HepG2 (cell line): ENCODE results near the gene CCDC174. TPM values are rescaled to one million over a fixed set of nuclear protein-coding genes. Genes with fewer than 3 reads are reported as not detected.

ENCODE experiments used
- ATAC-seq: fragments of 200-7000 bp; cut with Tn5 transposase; 3 replicates; pipeline ENCODE4 v1.9.1; 2020; ENCODE audit warnings: mild to moderate bottlenecking, moderate library complexity
- BruUV-seq: library from RNA; stranded (reverse); fragments of 400-500 nt; replicated peaks from 2 replicates; lab custom pipeline; 2021; lab: Mats Ljungman, UMichigan
- CTCF ChIA-PET: fragments of 300-600 bp; formaldehyde crosslinking; extraction: SDS; loops from one replicate; lab custom pipeline; 2021; ENCODE audit warnings: low total read pairs, inconsistent platforms, low intra/inter-chr PET ratio; lab: Yijun Ruan, JAX
- POLR2A ChIA-PET: fragments of 350-600 bp; sonication (Branson Sonifier 250); formaldehyde crosslinking; loops from one replicate; lab custom pipeline; 2020; ENCODE audit warnings: antibody characterized with exemption, inconsistent platforms; lab: Yijun Ruan, JAX
- DNase-seq: peaks from one replicate; pipeline ENCODE4 v3.0.0-alpha.2; 2015; ENCODE audit warnings: low spot score
- FAIRE-seq: peaks from 3 replicates; lab custom pipeline; 2011; peaks lifted over from hg19 to GRCh38; lab: Jason Lieb, UNC
- H2AFZ ChIP-seq: one replicate; pipeline ENCODE4 v1.6.1; 2011; ENCODE audit warnings: low read length, inconsistent platforms
- H3K27ac ChIP-seq: fragments of 300-600 bp; 3 replicates; pipeline ENCODE4 v1.8.0; 2011; ENCODE audit warnings: mixed run types, mild to moderate bottlenecking, mixed read lengths, low read length, inconsistent platforms; ENCODE audit not compliant: insufficient read depth; ENCODE audit errors: extremely low read length
- H3K27me3 ChIP-seq, 2 experiments: fragments of 200-600 bp in 1 of 2; 2 replicates in 1 of 2; 3 replicates in 1 of 2; pipeline versions ENCODE4 v1.6.0 to v1.8.0; 2011; ENCODE audit warnings: low read length in 2 of 2, mild to moderate bottlenecking in 2 of 2, moderate library complexity in 2 of 2, inconsistent platforms in 1 of 2; ENCODE audit not compliant: insufficient read depth in 2 of 2, control insufficient read depth in 1 of 2
- H3K36me3 ChIP-seq, 2 experiments: fragments of 200-600 bp in 1 of 2; replicated peaks in 1 of 2; 2 replicates in 1 of 2; 3 replicates in 1 of 2; pipeline versions ENCODE4 v1.5.1 to v1.8.0; 2011; ENCODE audit warnings: low read length in 2 of 2, inconsistent platforms in 1 of 2; ENCODE audit not compliant: insufficient read depth in 2 of 2, control insufficient read depth in 1 of 2
- H3K4me1 ChIP-seq: 2 replicates; pipeline ENCODE4 v1.5.1; 2012; ENCODE audit warnings: low read length, inconsistent platforms; ENCODE audit not compliant: insufficient read depth
- H3K4me2 ChIP-seq: 2 replicates; pipeline ENCODE4 v1.6.0; 2011; ENCODE audit warnings: low read depth, low read length, inconsistent platforms
- H3K4me3 ChIP-seq, 3 experiments: fragments of 200-600 bp in 1 of 3; sonication (generic), shearing (Covaris generic) in 1 of 3; replicated peaks in 1 of 3; 2 replicates each; pipeline ENCODE4 v1.5.1; 2011 to 2016; ENCODE audit warnings: low read length in 3 of 3, inconsistent platforms in 2 of 3, low read depth in 2 of 3, mild to moderate bottlenecking in 2 of 3, control low read depth in 1 of 3, mixed read lengths in 1 of 3; ENCODE audit not compliant: insufficient read depth in 1 of 3
- H3K79me2 ChIP-seq: one replicate; pipeline ENCODE4 v1.6.1; 2011; ENCODE audit warnings: low read length, inconsistent platforms; ENCODE audit not compliant: insufficient read depth
- H3K9ac ChIP-seq: 2 replicates; pipeline ENCODE4 v1.6.0; 2011; ENCODE audit warnings: mild to moderate bottlenecking, low read depth, low read length, inconsistent platforms; ENCODE audit not compliant: insufficient read depth
- H3K9me3 ChIP-seq: 2 replicates; pipeline ENCODE4 v1.5.1; 2012; ENCODE audit warnings: mild to moderate bottlenecking, low read length
- H4K20me1 ChIP-seq: 2 replicates; pipeline ENCODE4 v1.6.0; 2011; ENCODE audit warnings: inconsistent platforms, mild to moderate bottlenecking, low read length, moderate library complexity; ENCODE audit not compliant: insufficient read depth
- ASH2L ChIP-seq: fragments of 300-600, 200-600 bp; sonication (generic); IDR thresholded peaks from 2 replicates; pipeline ENCODE4 v1.7.0; 2017; ENCODE audit warnings: low read depth, mild to moderate bottlenecking, moderate library complexity, mixed read lengths, low read length; ENCODE audit not compliant: insufficient read length
- BHLHE40 ChIP-seq: IDR thresholded peaks from 2 replicates; pipeline ENCODE4 v1.6.1; 2011; ENCODE audit warnings: low read length, improper control_type of control experiment
- CBX5 ChIP-seq: sonication (generic); formaldehyde crosslinking; IDR thresholded peaks from 2 replicates; pipeline ENCODE4 v1.4.0; 2020; ENCODE audit warnings: missing genetic modification reagents, borderline replicate concordance
- CC2D1A ChIP-seq: sonication (generic); formaldehyde crosslinking; IDR thresholded peaks from 2 replicates; pipeline ENCODE4 v1.8.1; 2023; ENCODE audit warnings: mild to moderate bottlenecking, missing genetic modification reagents
- HDAC1 ChIP-seq: sonication (generic); formaldehyde crosslinking; IDR thresholded peaks from 2 replicates; pipeline ENCODE4 v1.5.1; 2020; ENCODE audit warnings: mild to moderate bottlenecking, missing genetic modification reagents
- HMG20A ChIP-seq: IDR thresholded peaks from 2 replicates; pipeline ENCODE4 v1.6.1; 2016; ENCODE audit warnings: borderline replicate concordance
- MYNN ChIP-seq: sonication (generic); formaldehyde crosslinking; IDR thresholded peaks from 2 replicates; pipeline ENCODE4 v1.4.0; 2020; ENCODE audit warnings: mild to moderate bottlenecking, low read depth, missing genetic modification reagents
- NBN ChIP-seq: fragments of 450-650 bp; conservative IDR thresholded peaks from 2 replicates; pipeline ENCODE4 v1.6.1; 2017
- NFATC3 ChIP-seq: sonication (generic); formaldehyde crosslinking; IDR thresholded peaks from 2 replicates; pipeline ENCODE4 v1.5.1; 2020; ENCODE audit warnings: mild to moderate bottlenecking, missing genetic modification reagents
- RARA ChIP-seq: IDR thresholded peaks from 2 replicates; pipeline ENCODE4 v1.6.1; 2016; ENCODE audit warnings: missing genetic modification reagents, missing compliant biosample characterization
- SIN3A ChIP-seq: IDR thresholded peaks from 2 replicates; pipeline ENCODE4 v1.6.1; 2011; ENCODE audit warnings: low read depth, mild to moderate bottlenecking, control low read depth, low read length, borderline replicate concordance
- SP140L ChIP-seq: sonication (generic); formaldehyde crosslinking; IDR thresholded peaks from 2 replicates; pipeline ENCODE4 v1.4.0; 2020; ENCODE audit warnings: missing genetic modification reagents, borderline replicate concordance
- ZNF33B ChIP-seq: sonication (generic); formaldehyde crosslinking; IDR thresholded peaks from 2 replicates; pipeline ENCODE4 v1.5.1; 2020; ENCODE audit warnings: mild to moderate bottlenecking, missing genetic modification reagents
- ZNF503 ChIP-seq: sonication (generic); formaldehyde crosslinking; IDR thresholded peaks from 2 replicates; pipeline ENCODE4 v1.4.0; 2020; ENCODE audit warnings: missing genetic modification reagents
- WGBS: methylation state at CpG from one replicate; pipeline ENCODE4 v1.1.6; 2017; ENCODE audit warnings: low lambda C conversion rate; 5-methylcytosine and 5-hydroxymethylcytosine counted together
- in situ Hi-C: cut with HindIII; loops from 2 replicates; pipeline ENCODE4 v1.10.0; 2017; ENCODE audit warnings: low pct_unique_long_range_greater_than_20kb; ENCODE audit not compliant: extremely low pct_ligation_motif_present
- intact Hi-C: fragments of 100-400 bp; cut with micrococcal nuclease; formaldehyde crosslinking; loops from one replicate; pipeline ENCODE4 v1.10.0; 2022; ENCODE audit not compliant: unreplicated experiment
- polyA plus RNA-seq, 8 experiments: library from polyadenylated mRNA; depleted of rRNA in 3 of 8; stranded (reverse) in 7 of 8; unstranded in 1 of 8; fragments of >200 nt; fragmentation: Illumina TruSeq in 4 of 8; extraction: Trizol in 4 of 8; gene quantifications; 2 replicates each; pipeline versions ENCODE4 v1.2.1 to v1.2.3, GENCODE V29; 2011 to 2016; ENCODE audit warnings: low read depth in 4 of 8, missing spikeins in 1 of 8, mixed read lengths in 1 of 8; ENCODE audit not compliant: insufficient read depth in 1 of 8
- total RNA-seq, 5 experiments: library from RNA; depleted of rRNA; stranded (reverse); fragments of >200 nt; fragmentation: Illumina TruSeq; extraction: Trizol; gene quantifications; 2 replicates each; pipeline ENCODE4 v1.2.3, GENCODE V29; 2016; ENCODE audit warnings: low read depth in 1 of 5
- TF ChIP-seq, protein P1 (sequence below): sonication (generic); formaldehyde crosslinking; IDR thresholded peaks from 2 replicates; pipeline ENCODE4 v1.8.1; 2023; ENCODE audit warnings: mild to moderate bottlenecking, missing genetic modification reagents
- TF ChIP-seq, protein P2 (sequence below): IDR thresholded peaks from 2 replicates; pipeline ENCODE4 v1.6.1; 2012; ENCODE audit warnings: low read length, improper control_type of control experiment

CCDC174 gene
- total and polyA plus RNA-seq, 2 of the 13 experiments (the other 11 are each of a cell fraction or from before 2014, with no cell fraction given): 5.4 to 11.0 TPM

DNA sequence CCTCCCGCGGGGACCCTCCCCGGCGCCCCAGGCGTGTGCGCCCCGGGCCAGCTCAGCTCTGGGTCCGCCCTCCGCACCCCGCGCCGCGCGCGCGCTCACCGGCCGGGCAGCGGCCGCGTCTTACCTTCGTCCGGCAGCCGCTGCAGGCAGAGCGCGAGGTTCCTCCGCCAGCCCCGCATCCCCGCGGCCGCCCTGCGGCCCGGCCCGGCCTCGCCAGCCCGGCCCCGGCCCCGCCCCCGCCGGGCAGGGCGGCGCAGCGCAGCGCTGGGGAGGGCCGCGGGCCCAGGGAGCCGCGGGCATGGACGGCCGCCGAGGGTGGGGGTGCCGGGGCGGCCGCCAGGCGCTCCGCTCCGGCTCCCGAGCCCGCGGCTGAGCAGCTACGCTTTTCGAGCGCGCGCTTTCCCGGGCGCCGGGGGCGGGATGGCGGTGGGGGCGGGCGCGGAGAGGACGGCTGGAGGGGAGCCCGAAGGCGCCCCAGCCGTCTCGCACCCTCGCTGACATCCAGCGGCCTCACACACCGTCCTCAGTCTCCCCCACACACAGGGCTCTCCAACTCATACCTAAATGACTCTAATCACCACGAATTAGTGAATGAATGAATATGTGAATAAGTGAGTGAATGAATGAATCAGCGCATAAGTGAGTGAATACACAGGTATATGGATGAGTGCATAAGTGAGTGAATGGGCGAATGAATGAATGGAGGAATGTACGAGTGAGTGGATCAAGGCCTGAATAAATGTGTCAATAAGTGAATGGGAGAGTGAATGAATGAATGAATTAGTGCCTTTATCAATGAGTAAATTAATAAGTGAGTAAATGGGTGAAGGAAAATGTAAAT is 48.5 kb upstream of the CCDC174 start:
- no peak overlapping the region for H2AFZ ChIP-seq
- no TSS peak for BruUV-seq
- H3K27ac ChIP-seq: no peak overlapping the region
- H3K4me2 ChIP-seq: peak overlapping the region; percentile 62
- DNase-seq (no peak), FAIRE-seq (no peak), ATAC-seq (peak; percentile 65)
- H3K4me3 ChIP-seq: peak overlapping the region in 2 of 3 experiments; percentile 30 to 68; a peak in 3 of 6 replicates
- WGBS: 42% methylated on average over 11 of the region's 85 CpGs
- H3K27me3 ChIP-seq: peaks cover 3 to 42% of the 10 kb centered on the region in 2 experiments; a peak in 4 of 5 replicates
- no peaks in the 10 kb centered on the region for H3K9me3 ChIP-seq
- H3K4me1 ChIP-seq: 0 out of 2 replicates have a peak, but pooled peaks cover 9% of the 10 kb centered on the region
- intact Hi-C loops: no loop called here
- ChIA-PET CTCF (interaction anchor here (1.8 kb wide), 1 partner anchor 94 kb away, joined by 5 read pairs; no protein-coding TSS in a partner anchor), POLR2A (no interaction called here)
- no peaks in the 10 kb centered on the region; the same call in 1 of the 2 replicates for H4K20me1 ChIP-seq
- no peak overlapping the region for H3K9ac ChIP-seq
- H3K79me2 ChIP-seq: no peaks in the 10 kb centered on the region
- no peaks in the 10 kb centered on the region for H3K36me3 ChIP-seq
- in situ Hi-C loops: no loop called here
- TF ChIP-seq ASH2L: no peak
- TF ChIP-seq SIN3A: no peak
- no peak for TF ChIP-seq HMG20A
- TF ChIP-seq CBX5 (CRISPR knock-in tag): no peak
- TF ChIP-seq NBN: no peak
- TF ChIP-seq, protein P1, sequence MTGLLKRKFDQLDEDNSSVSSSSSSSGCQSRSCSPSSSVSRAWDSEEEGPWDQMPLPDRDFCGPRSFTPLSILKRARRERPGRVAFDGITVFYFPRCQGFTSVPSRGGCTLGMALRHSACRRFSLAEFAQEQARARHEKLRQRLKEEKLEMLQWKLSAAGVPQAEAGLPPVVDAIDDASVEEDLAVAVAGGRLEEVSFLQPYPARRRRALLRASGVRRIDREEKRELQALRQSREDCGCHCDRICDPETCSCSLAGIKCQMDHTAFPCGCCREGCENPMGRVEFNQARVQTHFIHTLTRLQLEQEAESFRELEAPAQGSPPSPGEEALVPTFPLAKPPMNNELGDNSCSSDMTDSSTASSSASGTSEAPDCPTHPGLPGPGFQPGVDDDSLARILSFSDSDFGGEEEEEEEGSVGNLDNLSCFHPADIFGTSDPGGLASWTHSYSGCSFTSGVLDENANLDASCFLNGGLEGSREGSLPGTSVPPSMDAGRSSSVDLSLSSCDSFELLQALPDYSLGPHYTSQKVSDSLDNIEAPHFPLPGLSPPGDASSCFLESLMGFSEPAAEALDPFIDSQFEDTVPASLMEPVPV (CRISPR knock-in tag): no peak
- no peak for TF ChIP-seq ZNF33B (CRISPR knock-in tag)
- no peak for TF ChIP-seq SP140L
- TF ChIP-seq NFATC3 (CRISPR knock-in tag): no peak
- TF ChIP-seq, protein P2, sequence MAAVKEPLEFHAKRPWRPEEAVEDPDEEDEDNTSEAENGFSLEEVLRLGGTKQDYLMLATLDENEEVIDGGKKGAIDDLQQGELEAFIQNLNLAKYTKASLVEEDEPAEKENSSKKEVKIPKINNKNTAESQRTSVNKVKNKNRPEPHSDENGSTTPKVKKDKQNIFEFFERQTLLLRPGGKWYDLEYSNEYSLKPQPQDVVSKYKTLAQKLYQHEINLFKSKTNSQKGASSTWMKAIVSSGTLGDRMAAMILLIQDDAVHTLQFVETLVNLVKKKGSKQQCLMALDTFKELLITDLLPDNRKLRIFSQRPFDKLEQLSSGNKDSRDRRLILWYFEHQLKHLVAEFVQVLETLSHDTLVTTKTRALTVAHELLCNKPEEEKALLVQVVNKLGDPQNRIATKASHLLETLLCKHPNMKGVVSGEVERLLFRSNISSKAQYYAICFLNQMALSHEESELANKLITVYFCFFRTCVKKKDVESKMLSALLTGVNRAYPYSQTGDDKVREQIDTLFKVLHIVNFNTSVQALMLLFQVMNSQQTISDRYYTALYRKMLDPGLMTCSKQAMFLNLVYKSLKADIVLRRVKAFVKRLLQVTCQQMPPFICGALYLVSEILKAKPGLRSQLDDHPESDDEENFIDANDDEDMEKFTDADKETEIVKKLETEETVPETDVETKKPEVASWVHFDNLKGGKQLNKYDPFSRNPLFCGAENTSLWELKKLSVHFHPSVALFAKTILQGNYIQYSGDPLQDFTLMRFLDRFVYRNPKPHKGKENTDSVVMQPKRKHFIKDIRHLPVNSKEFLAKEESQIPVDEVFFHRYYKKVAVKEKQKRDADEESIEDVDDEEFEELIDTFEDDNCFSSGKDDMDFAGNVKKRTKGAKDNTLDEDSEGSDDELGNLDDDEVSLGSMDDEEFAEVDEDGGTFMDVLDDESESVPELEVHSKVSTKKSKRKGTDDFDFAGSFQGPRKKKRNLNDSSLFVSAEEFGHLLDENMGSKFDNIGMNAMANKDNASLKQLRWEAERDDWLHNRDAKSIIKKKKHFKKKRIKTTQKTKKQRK: no peak
- no peak for TF ChIP-seq BHLHE40
- TF ChIP-seq CC2D1A (CRISPR knock-in tag): no peak
- no peak for TF ChIP-seq HDAC1
- no peak for TF ChIP-seq ZNF503 (CRISPR knock-in tag)
- TF ChIP-seq MYNN (CRISPR knock-in tag): no peak
- no peak for TF ChIP-seq RARA (CRISPR knock-in tag)
